ENCODE data around the gene CYB5D1. TPM values are rescaled to one million over a fixed set of nuclear protein-coding genes. Genes with fewer than 3 reads are reported as not detected.

Gene CYB5D1
- total RNA-seq, 1 experiment from 2014 or later, result 6.1 TPM

DNA sequence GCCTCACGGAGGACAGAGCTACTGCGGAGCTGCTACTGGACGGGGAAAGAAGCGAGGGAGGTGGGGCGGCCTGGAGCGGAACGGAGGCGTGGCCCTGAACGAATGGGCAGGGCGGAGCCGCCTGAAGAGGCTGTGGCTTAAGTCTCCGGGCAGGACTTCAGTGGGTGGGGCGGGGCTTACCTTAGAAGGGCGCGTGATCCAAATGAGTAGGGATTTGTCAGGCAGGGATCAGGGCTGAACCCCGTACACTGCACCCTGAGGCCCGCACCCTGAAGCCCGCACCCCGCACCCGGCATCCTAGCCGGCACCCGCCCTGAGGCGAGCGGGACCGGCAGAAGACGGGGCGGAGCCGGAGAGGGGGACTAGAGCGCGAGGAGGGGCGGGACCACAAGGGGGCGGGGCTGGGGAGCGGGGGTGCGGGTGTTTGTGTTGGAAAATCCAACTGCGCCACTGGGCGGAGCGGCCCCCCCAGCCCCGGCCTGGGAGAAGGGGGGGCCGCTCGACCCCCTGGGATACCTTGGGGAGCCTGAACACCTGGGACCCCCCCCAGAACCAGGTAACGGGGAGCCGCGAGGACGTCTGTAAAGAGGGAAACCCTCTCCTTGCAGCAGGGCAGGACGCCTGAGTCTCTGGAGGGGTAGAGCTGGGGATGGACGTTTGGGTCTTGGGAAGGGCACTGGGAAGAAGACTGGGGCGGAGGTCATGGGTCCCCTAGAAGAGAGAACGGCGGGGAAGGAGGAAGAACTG lies 23.8 kb upstream of the CYB5D1 start, which contains the start of gene KDM6B:
TSS of gene KDM6B (plus strand) at position 423 of the 747 bp plus-strand sequence. CDS start 11,338 bp downstream, outside the sequence.
- DNase-seq (ENCODE audit: low read depth), result peak; percentile 86

DNA sequence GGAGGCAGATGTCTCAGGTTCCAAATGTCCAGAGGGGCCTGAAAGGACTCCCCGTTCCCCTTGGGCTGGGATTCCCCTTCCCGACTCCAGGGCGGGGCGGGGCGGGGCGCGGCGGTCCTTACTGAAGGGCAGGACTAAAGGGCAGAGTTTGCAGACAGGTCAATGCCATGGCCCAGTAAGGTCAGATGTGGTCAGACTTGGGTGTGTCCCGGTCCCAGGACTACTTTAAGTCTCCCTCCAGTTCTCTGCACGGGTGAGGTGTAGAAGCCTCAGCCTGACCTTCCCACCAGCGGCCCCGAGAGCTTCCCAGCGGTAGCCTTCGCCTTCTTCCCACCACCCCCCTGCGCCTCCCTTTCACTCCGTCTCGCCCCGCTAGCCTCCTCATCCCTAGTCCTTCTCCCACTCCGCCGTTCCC lies 23.3 kb upstream of the CYB5D1 start:
- peak; percentile 46 for DNase-seq (ENCODE audit: low read depth)

- peak; percentile 96 for DNase-seq (ENCODE audit: low read depth)
Measured at GRCh38 chr17:7834957-7835813, 22.6 kb upstream of the CYB5D1 start.

GRCh38 chr17:7835814-7836595 lies 21.8 kb upstream of the CYB5D1 start:
- peak; percentile 71 for DNase-seq (ENCODE audit: low read depth)

DNA sequence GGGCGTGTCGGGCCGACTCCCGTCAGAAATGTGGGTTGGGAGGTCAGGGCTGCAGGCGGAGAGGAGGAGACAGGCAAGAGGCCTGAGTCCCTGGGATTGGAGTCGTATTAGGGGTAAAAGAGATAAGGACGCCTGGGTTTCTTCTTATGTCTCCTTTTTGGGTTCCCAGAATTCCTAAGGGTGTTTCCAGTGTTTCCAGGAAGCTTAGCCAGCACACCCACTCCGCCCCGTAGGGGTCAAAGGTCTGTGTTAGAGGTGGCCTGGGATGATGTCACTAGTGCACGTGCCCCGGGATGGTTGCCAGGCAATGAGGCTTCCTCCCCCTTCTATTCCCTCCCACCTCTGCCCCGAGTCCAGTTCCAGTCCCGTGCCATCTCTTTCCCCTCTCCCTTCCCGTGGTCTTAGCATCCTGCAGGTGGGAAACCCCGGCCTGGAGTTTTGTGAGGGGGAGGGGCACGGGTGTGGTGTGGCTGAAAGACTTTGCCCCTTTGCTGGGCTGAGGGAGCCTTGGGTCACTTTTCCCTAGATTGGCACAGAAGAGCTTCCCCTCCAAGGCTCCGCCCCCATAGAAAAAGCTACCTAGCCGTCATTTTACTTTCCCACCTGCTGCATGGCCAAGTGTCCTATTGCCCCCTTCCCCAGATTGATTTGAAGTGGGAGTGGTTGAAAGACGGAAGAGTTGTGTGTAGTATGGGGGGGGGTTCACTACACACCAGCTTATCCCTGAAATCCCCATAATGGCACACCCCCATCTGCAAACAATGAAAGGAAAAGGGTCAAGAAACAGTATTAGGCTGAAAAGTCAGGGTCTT lies 21.0 kb upstream of the CYB5D1 start:
- peak; percentile 86 for DNase-seq (ENCODE audit: low read depth)

DNA sequence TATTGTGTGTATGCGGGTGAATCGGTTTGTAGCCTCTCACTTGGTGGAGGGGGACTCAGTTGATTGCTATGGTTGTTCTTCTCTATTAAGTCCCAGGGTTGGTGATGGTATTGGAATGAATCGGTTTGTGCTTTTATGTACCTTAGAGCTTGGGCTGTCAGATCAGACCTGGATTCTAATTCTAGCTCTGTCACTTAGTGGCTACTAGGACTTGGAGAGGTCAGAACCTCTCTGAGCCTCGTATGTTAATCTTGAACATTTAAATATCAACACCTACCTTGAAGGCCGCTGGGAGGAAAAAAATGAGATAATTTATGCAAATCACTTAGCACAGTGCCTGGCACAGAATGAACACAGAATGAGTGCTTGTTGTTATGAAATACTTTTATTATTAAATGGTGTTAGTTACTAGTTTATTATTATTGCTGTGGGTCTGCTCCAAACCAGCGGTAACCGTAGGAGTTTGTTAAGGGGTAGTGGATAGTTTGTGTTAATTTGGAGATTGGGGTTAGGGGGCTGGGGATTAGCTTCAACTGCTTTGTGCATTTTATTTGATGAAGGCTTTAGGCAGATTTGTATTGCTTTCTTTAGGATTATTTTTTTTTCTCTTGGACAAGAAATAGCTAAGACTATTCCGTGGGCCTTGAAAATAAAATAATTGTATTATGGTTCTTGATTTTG lies 20.3 kb upstream of the CYB5D1 start:
- no peak for DNase-seq (ENCODE audit: low read depth)

DNA sequence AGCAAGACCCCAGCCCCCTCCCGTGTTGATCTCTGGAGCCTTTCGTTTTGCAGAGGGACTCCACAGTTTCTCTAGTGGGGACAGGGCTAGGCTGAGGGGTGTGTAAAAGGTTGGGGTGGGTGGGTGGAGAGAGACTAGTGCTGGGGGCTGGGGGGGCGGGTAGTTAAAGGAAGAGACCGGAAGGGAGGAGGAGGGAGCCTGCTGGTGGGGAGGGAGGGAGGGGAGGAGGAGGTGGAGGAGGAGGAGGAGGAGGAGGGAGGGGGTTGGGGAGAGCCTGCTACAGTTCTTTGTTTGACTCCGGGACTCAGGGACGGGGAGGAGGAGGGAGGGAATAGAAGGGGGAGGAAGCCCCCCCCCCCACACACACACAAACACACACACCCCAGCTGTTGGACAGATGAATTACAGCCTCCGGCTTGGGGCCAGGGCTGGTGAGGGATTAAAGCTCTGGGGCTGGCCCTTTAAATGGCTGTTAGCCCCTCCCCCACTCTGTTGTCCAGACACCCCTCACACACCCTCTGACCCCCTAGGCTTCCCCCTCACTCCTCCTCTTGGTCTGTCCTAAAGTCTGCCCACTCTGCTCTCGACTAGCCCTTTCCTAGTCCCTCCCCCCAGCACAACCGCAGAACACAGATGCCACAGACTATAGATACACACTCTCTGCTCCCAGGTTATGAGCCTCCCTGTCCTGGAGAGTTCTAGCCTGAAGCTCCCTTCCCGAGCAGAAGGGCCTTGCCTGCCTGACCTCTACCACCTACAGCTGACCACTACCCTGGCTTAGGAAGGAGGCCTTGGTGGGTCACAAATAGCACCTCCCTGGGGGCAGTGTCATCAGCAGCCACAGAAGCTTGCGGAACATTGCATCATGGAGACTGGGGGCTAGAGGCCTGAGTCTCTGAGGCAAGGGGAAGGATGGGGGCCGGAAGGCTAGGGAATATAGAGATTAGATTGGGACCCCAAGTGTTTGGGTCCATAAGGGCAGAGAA lies 19.4 kb upstream of the CYB5D1 start:
- peak; percentile 51 for DNase-seq (ENCODE audit: low read depth)

- DNase-seq (ENCODE audit: low read depth), result no peak
Measured at GRCh38 chr17:7839190-7839875, 18.5 kb upstream of the CYB5D1 start.

DNA sequence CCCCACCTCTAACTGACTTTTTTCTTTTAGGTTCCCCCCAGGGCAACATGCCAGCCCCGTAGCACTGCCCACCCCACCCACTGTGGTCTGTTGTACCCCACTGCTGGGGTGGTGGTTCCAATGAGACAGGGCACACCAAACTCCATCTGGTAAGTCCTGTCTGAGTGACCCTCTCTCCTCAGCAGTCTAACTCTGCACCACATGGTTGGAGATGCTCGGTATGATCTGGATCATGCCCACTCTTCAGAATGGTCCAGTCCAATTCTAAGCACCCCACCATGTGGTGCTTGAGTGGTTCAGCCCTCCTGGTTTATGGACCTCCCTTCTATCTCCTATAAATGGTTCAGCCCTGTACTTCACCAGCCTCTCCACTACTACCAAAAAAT lies 17.9 kb upstream of the CYB5D1 start:
- peak; percentile 28 for DNase-seq (ENCODE audit: low read depth)

DNA sequence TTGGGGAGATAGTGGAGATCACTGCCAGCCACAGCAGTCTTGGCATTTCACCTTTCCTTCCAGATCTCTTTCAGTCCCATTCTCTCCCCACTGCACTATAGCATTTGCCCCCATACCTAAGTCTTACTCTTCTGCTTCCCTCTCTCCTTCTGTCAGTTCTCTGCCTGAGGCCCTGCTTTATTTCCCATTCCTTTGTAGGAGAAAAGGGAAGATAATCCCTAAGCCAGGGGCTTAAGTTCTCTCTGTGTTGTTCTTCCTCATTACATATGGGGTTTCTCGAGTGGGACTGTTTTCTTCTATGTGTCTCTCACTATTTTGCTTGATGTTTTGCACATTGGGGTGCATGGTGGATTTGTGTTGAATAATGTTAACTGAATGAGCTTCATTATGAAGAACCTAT lies 17.4 kb upstream of the CYB5D1 start:
- DNase-seq (ENCODE audit: low read depth), result no peak

GRCh38 chr17:7840875-7841274 lies 16.9 kb upstream of the CYB5D1 start:
- no peak for DNase-seq (ENCODE audit: low read depth)

GRCh38 chr17:7841396-7841914 lies 16.3 kb upstream of the CYB5D1 start:
- peak; percentile 88 for DNase-seq (ENCODE audit: low read depth)

DNA sequence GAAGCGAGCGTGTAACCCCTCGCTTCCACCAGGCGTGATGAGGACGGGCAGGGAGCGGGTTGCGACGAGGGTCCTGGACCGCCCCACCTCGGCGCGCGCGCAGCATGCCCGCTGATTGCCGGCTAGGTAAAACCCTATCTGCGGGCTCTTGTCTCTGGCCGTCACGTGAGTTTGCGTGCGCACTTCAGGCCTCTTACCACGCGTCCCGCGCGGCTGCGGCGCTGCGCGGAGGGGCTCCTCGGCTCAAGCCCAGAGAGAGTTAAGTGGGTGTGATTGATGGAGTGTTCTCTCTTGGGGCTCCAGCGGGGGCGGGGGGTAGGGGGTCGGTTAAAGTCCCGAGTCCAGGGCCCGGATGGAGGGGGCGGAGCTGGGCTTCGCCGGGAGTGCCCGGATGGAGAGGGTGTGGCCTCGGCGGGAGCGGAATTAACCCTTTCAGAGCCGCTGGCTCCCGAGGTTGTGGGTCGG lies 15.9 kb upstream of the CYB5D1 start:
- DNase-seq (ENCODE audit: low read depth), result peak; percentile 78

DNA sequence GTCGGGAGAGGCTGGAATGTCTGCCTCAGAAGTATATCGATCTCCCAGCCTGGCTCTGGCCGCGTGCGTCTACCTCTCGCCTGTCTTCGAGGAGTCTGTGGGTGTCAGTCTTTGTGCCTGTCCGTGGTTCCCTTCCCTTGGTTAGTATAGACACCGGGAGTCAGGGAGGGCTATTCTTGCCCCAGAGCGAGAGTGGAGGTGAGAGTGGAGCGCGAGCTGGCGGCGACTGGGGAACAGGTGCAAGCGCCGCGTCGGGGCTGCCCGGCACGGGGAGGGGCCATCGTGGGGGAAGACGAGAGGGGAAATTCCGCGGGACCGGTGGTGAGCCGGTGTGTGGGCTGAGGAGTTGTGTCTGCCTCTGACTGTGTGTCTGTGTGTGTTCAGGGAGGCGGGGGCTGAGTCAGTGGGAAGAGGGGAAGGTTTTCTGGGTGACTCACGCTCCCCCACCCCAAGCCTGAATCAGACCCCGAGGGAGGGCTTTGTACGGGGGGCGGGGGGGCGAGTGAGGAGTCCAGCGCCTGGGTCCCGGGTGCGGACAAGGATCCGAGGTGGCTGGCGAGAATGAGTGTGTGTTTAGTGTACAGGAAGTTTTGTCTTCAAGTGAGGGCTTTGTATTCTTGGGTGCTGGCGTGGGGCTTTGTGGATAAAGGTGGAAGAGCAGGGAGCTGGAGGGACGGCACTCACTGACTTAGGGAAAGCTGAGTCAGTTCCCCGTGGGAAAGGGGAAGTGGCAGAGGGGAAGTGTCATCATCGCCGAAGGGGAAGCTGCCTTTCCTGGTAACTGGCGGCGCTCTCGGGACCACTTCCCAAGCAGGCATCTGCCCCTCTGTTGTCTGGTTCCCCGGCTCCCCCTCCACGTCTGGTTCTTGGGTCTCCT lies 15.2 kb upstream of the CYB5D1 start:
- peak; percentile 86 for DNase-seq (ENCODE audit: low read depth)

DNA sequence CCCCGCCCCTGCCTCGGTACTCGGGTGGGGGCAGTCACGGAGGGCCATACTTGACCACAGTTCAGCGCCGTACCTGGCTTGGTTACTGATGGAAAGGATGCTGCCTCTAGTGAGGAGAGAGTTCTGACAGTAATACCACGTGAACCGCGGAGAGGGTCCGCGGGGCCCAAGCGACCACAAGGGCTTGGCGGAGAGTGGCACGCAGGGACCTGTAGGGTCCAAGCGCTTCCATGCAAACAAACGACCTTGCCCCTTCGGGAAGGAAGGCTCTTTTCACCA lies 14.6 kb upstream of the CYB5D1 start:
- DNase-seq (ENCODE audit: low read depth), result no peak

- DNase-seq (ENCODE audit: low read depth), result peak; percentile 76
Measured at GRCh38 chr17:7843536-7844291, 14.1 kb upstream of the CYB5D1 start.
